ENCODE measurements around the gene MZT2A. TPM values are rescaled to one million over a fixed set of nuclear protein-coding genes. Genes with fewer than 3 reads are reported as not detected.
"Not testable (repeated sequence)": the region's sequence is repeated elsewhere in the genome, so short reads cannot be mapped to it uniquely, and the experiment has no call there.

The MZT2A gene
- total and polyA plus RNA-seq, 2 donors from 2014 or later = 65.3 to 111 TPM

DNA sequence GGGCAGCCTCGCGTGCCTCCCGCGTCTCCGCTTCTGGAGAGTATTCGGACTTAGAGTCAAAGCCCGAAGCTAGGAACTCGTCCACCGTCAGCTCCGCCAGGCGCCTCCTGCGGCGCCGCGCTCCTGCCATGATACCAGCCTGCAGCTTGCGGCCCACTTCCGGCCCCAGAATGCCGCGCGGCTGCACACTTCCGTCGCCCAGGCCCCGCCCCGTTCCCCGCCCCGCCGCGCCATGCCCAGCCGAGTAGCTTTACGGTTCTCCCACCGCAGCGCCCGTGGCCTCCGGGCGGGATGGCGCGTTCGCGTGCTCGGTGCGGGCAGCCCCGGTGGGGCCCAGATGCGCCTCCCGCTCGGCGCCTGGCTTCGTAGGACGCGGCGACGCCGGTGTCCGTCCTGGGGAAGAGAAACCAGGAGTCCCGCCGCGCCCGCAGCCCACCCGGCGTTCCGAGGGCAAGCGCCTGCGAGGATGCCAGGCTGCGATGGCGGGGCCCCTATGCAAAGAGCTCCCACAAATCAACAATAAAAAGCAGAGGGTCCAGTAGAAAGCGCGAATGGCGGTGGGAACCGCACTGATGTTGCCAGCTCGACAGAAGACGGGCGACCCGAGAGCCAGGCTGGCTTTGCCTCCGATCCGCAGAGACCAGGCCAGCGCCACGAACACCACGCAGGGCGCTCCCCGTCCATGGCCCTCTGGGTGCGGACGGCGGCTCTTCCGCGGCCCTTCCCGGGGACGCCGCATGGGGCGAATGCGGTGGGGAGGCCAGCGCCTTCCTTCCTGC is 47.3 kb downstream of the MZT2A start:
- H3K9ac ChIP-seq (ENCODE audit: low read length in 3 of 3); intact Hi-C loops (cut with DNase I); H3K9me3 ChIP-seq (ENCODE audit: control insufficient read depth in 2 of 3, insufficient read depth in 1 of 3, low read length in 3 of 3); DNase-seq; H3K36me3 ChIP-seq (ENCODE audit: control insufficient read depth in 2 of 3, insufficient read depth in 3 of 3, low read length in 3 of 3); H3K4me1 ChIP-seq (ENCODE audit: control insufficient read depth in 2 of 3, insufficient read depth in 2 of 3, low read depth in 1 of 3, low read length in 3 of 3); H3K27ac ChIP-seq (ENCODE audit: low read depth in 2 of 2, low read length in 2 of 2); H3K27me3 ChIP-seq (ENCODE audit: control insufficient read depth, insufficient read depth, low read length); H3K4me3 ChIP-seq (ENCODE audit: low read length in 3 of 3); FAIRE-seq: not testable (repeated sequence)

GRCh38 chr2:131440742-131441468 is 51.3 kb downstream of the MZT2A start:
- not testable (repeated sequence) for FAIRE-seq; H3K36me3 ChIP-seq (ENCODE audit: control insufficient read depth in 2 of 3, insufficient read depth in 3 of 3, low read length in 3 of 3)

More at GRCh38 chr2:131440742-131441468, 51.3 kb downstream of the MZT2A start:
- DNase-seq; H3K9me3 ChIP-seq (ENCODE audit: control insufficient read depth in 2 of 3, insufficient read depth in 1 of 3, low read length in 3 of 3); H3K4me1 ChIP-seq (ENCODE audit: control insufficient read depth in 2 of 3, insufficient read depth in 2 of 3, low read depth in 1 of 3, low read length in 3 of 3); H3K27me3 ChIP-seq (ENCODE audit: control insufficient read depth, insufficient read depth, low read length); H3K9ac ChIP-seq (ENCODE audit: low read length in 3 of 3); H3K4me3 ChIP-seq (ENCODE audit: low read length in 3 of 3); intact Hi-C loops (cut with DNase I); H3K27ac ChIP-seq (ENCODE audit: low read depth in 2 of 2, low read length in 2 of 2): not testable (repeated sequence)

Small RNA genes within 50 kb of the gene (microRNA-seq; reads per million reads assigned to microRNA genes)
- gene MIR4784 = not detected

Other genes starting within 250 kb of the MZT2A start
- gene RAB6D, start 128.2 kb downstream of the MZT2A start, total RNA-seq = 0.16 TPM
- gene RAB6D, start 128.2 kb downstream of the MZT2A start, polyA plus RNA-seq (ENCODE audit: insufficient read depth, low read depth, low replicate concordance) = 0.24 TPM
- gene TUBA3D, start 16.3 kb downstream of the MZT2A start, total RNA-seq = not detected
- gene TUBA3D, start 16.3 kb downstream of the MZT2A start, polyA plus RNA-seq (ENCODE audit: insufficient read depth, low read depth, low replicate concordance) = not detected
- 9.5 TPM for gene CCDC74A, start 35.5 kb upstream of the MZT2A start, total RNA-seq
- gene CCDC74A, start 35.5 kb upstream of the MZT2A start, polyA plus RNA-seq (ENCODE audit: insufficient read depth, low read depth, low replicate concordance) = 10.5 TPM

Data from kidney (tissue), 11 donors.